GM19324 (cell line): Measurements from ENCODE around the gene PPP1R9A.

Experiments used
- ATAC-seq: cut with Tn5 transposase; IDR thresholded peaks from one replicate; pipeline ENCODE4 v1.9.1; 2021; ENCODE audit warnings: mild to moderate bottlenecking, moderate library complexity; ENCODE audit not compliant: unreplicated experiment, low FRiP score

The PPP1R9A gene

DNA sequence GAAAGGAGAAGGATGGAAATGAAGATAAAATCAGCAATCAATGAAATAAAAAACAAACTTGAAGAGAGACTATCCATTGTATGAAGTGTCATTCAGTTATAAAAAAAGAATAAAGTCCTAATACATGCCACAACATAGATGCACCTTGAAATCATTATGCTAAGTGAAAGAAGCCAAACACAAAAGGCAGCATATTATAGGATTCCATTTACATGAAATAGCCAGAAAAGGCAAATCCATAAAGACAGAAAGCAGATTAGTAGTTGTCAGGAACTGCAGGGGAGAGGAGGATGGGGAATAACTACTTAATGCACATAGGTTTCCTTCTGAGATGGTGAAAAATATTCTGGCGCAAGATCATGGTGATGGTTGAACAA is 423.6 kb downstream of the PPP1R9A start:
- ATAC-seq, result peak; percentile 34

DNA sequence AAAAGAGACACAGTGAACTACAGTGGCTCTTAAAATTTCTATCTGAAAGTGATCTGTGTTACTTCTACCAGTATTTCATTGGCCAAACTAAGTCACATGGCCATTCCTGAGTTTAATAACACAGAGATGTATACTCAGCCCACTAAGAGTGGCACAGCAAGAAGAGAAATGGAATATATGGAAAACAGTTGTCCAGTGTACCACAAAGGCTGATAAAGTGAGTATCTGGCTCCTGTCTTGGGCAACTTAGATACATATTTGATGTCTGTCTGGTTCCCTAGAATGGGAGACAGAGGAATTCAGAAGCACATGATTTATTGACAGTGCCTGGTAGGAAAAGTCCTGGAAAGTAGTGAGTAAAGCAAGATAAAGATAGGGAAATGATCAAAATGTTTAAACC is 427.1 kb downstream of the PPP1R9A start:
- no peak for ATAC-seq

DNA sequence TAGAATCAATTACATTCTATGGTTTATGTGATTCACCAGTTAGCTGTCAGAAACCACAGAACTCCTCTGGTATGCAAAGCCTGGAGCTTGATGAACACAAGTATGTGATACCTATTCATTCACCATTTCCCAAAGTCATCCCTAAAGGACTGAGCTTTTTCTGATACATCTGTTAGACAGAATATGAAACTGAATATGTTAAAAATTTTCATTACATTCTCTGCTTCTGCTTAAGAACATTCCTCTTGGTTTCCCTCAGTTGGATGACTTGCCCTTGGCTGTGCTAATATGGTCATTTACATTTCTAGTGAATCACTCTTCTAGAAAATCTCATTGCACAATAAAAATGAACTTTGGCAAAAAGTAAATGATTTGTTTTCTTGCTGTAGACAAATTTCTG is 427.7 kb downstream of the PPP1R9A start:
- ATAC-seq, result no peak

DNA sequence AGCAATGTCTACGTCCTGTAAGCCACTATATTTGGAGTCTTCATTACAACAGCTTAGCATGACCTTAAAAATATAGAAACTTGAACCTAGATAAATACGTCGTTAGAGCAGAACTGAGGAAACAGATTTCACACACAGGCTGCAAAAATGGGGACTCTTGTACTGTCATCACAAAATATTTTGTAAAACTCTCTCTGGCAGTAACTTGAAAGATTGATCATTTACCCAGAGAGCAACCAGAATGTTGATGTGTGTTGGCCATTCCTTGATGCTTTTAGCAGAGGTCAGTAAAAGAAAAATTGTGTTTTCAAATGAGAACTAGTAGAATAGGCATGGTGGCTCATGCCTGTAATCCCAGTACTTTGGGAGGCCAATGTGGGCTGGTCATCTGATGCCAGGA is 431.4 kb downstream of the PPP1R9A start:
- no peak for ATAC-seq

DNA sequence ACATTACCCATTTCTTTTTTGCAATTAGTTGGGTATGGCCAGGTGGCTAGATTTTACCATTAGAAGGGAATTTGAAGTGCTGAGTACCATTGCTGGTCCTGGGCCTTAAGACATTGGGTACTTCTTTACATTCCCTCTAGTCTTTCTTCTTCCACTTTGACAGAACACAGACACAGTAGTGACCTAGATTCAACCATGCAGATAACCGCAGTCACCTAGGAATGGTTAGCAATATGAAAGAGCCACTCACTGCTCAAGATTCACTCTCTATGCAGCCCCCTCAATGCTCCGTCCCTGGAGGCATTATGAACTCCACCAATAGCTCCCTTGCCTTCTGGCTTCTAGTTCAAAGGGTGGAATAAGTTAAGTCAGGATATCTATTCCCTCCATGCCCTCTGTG is 433.1 kb downstream of the PPP1R9A start:
- ATAC-seq, result no peak

DNA sequence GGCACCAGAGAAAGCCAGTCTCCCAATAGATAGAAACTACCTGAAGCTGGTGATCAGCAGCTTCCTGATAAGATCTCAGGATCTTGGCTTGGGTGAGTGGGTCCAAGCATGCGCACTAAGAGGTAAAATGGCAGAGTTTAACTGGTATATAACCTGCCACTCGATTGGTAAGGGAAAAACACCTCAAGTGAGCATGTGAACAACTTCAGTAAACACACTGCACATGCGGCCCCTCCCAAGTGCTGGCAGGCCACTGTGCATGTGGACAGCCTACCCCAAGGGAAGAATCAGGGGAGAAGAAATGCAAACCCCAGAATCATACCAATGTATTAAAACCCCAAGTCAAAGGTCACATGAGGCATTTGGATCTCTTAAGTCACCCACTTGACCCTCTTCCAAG is 434.6 kb downstream of the PPP1R9A start:
- no peak for ATAC-seq

DNA sequence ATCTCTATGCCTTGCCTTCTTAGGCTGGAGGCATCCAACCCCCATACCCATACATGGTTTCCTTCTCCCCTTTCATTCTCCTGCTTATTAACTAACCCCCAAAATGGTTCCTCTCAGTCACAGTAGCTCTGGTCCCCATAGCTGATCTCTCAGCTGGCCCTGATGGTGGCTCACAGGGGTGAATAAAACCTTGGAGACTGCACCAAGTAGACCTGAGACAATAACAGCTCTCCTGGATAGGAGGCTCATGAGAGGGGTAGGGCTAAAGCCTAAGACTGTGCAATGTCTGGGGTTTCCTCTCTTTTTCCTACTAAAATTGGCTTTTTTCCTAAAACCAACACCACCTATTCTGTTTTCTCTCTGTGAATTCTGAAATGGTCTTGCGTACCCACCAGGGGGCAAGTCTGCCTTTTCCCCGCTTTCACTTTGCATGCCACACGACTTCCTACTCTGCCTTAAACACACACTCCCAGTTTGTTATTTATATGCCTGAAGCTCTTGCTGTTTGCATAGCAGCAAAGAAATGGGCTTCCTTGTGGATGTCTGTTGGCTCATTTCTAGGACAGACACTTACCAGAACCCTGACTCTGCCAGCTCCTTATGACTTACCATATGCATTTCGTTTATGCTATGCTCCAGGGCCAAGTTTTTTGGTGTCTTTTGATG is 435.4 kb downstream of the PPP1R9A start:
- ATAC-seq, result no peak
